Mesenchymal stem cell (in vitro differentiated cells and primary cell): ENCODE measurements around the gene HDAC4.

Source experiments
- DNase-seq: peaks from one replicate; pipeline ENCODE4 v3.0.0-alpha.2; 2013
- H2AFZ ChIP-seq: one replicate; pipeline ENCODE4 v1.6.1; 2013; ENCODE audit warnings: low read depth, mild to moderate bottlenecking, control low read depth, inconsistent platforms, low read length, moderate library complexity
- H2AK5ac ChIP-seq: 2 replicates; pipeline ENCODE4 v1.6.1; 2013; ENCODE audit warnings: low read length, moderate library complexity, mild to moderate bottlenecking, inconsistent platforms; ENCODE audit not compliant: severe bottlenecking
- H2BK120ac ChIP-seq: one replicate; pipeline ENCODE4 v1.6.1; 2013; ENCODE audit warnings: low read depth, mild to moderate bottlenecking, inconsistent platforms, low read length, moderate library complexity
- H2BK12ac ChIP-seq, 2 experiments: one replicate each; pipeline ENCODE4 v1.6.1; 2013; ENCODE audit warnings: inconsistent platforms in 2 of 2, low read length in 2 of 2, mild to moderate bottlenecking in 2 of 2, moderate library complexity in 2 of 2, control low read depth in 1 of 2
- H2BK15ac ChIP-seq: one replicate; pipeline ENCODE4 v1.6.1; 2013; ENCODE audit warnings: mild to moderate bottlenecking, low read depth, inconsistent platforms; ENCODE audit not compliant: poor library complexity, severe bottlenecking
- H2BK5ac ChIP-seq: 2 replicates; pipeline ENCODE4 v1.6.1; 2013; ENCODE audit warnings: low read depth, mild to moderate bottlenecking, low read length, control low read depth, inconsistent platforms; ENCODE audit not compliant: poor library complexity, severe bottlenecking
- H3K14ac ChIP-seq, 2 experiments: one replicate each; pipeline ENCODE4 v1.6.1; 2013; ENCODE audit warnings: inconsistent platforms in 2 of 2, low read length in 2 of 2, control low read depth in 1 of 2, mild to moderate bottlenecking in 1 of 2, moderate library complexity in 1 of 2
- H3K18ac ChIP-seq, 2 experiments: one replicate each; pipeline ENCODE4 v1.6.1; 2013; ENCODE audit warnings: inconsistent platforms in 2 of 2, low read length in 2 of 2, control low read depth in 1 of 2, low read depth in 1 of 2, mild to moderate bottlenecking in 1 of 2
- H3K23ac ChIP-seq, 2 experiments: one replicate each; pipeline ENCODE4 v1.6.1; 2013; ENCODE audit warnings: inconsistent platforms in 2 of 2, low read length in 2 of 2, mild to moderate bottlenecking in 2 of 2, moderate library complexity in 2 of 2, control low read depth in 1 of 2
- H3K27ac ChIP-seq: 2 replicates; pipeline ENCODE4 v1.5.1; 2013; ENCODE audit warnings: mild to moderate bottlenecking, moderate library complexity, low read length, control low read depth, inconsistent platforms; ENCODE audit not compliant: poor library complexity, severe bottlenecking
- H3K27me3 ChIP-seq, 2 experiments: 2 replicates each; pipeline versions ENCODE4 v1.6.1 to v1.7.0; 2013; ENCODE audit warnings: low read length in 2 of 2, mild to moderate bottlenecking in 2 of 2, moderate library complexity in 2 of 2, control low read depth in 1 of 2, inconsistent platforms in 1 of 2; ENCODE audit not compliant: control insufficient read depth in 1 of 2, insufficient read depth in 1 of 2
- H3K36me3 ChIP-seq, 2 experiments: 2 replicates each; pipeline versions ENCODE4 v1.6.1 to v1.7.0; 2013; ENCODE audit warnings: low read length in 2 of 2, control low read depth in 1 of 2, inconsistent platforms in 1 of 2, low read depth in 1 of 2, mild to moderate bottlenecking in 1 of 2; ENCODE audit not compliant: insufficient read depth in 2 of 2, control insufficient read depth in 1 of 2
- H3K4ac ChIP-seq, 2 experiments: one replicate each; pipeline ENCODE4 v1.6.1; 2013; ENCODE audit warnings: inconsistent platforms in 2 of 2, low read length in 2 of 2, mild to moderate bottlenecking in 2 of 2, moderate library complexity in 2 of 2, control low read depth in 1 of 2, low read depth in 1 of 2
- H3K4me1 ChIP-seq: 2 replicates; pipeline ENCODE4 v1.6.1; 2013; ENCODE audit warnings: low read depth, low read length, control low read depth; ENCODE audit not compliant: control insufficient read depth, insufficient read depth
- H3K4me2 ChIP-seq: 2 replicates; pipeline ENCODE4 v1.6.1; 2013; ENCODE audit warnings: low read length, mild to moderate bottlenecking, inconsistent platforms; ENCODE audit not compliant: poor library complexity, severe bottlenecking
- H3K4me3 ChIP-seq, 2 experiments: 2 replicates each; pipeline versions ENCODE4 v1.5.1 to v1.7.0; 2013; ENCODE audit warnings: low read length in 2 of 2, mild to moderate bottlenecking in 2 of 2, control low read depth in 1 of 2, low read depth in 1 of 2; ENCODE audit not compliant: insufficient read depth in 1 of 2
- H3K79me1 ChIP-seq: replicated peaks from 2 replicates; pipeline ENCODE4 v1.6.1; 2013; ENCODE audit warnings: mild to moderate bottlenecking, control low read depth, low read length, inconsistent platforms; ENCODE audit not compliant: poor library complexity, severe bottlenecking
- H3K9ac ChIP-seq: 2 replicates; pipeline ENCODE4 v1.7.0; 2013; ENCODE audit warnings: mild to moderate bottlenecking, low read length, moderate library complexity
- H3K9me3 ChIP-seq: 2 replicates; pipeline ENCODE4 v1.7.0; 2013; ENCODE audit warnings: mild to moderate bottlenecking, low read length; ENCODE audit not compliant: control insufficient read depth
- H4K8ac ChIP-seq: one replicate; pipeline ENCODE4 v1.6.1; 2013; ENCODE audit warnings: inconsistent platforms, mild to moderate bottlenecking, low read length, moderate library complexity
- H4K91ac ChIP-seq: one replicate; pipeline ENCODE4 v1.6.1; 2013; ENCODE audit warnings: mild to moderate bottlenecking, low read length, inconsistent platforms
- WGBS: methylation state at CpG from one replicate; pipeline ENCODE4 v1.1.7; 2013; ENCODE audit warnings: mixed read lengths; 5-methylcytosine and 5-hydroxymethylcytosine counted together

The HDAC4 gene

DNA sequence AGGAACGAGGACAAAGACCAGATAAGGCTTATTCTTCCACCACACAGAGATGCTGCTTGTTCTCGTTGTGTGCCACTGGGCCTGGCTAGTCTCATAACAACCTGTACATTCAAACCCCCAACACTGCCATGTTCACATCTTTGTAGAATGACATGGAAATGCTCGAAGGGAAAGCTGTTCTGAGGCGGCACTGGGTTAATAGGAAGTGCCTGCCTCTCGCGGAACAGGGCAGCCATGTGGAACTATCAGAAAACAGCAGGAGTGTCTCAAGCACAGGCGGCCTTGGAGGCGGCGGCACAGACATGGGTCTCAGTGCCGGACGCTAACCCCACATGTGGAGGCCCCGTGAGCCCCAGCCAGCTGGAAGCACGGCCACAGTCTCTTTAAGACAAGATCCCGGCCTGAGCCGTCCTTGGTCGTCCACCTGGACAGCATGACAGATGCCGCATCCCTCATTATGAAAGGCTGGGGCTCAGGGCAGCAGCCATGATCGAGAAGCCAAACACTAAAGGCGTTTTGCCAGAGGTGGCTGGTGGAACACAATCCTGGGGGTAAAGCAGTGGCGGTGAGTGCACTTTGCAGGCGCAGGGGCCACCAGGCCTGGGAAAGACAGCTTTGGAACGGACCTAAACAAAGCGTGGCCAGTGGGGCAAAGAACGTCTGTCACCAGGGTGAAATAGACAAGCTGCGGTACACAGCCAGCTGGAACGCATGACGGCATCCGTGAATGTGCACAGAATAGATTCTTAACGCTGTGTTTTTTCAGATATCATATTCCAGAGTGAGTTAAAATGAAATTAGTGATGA lies 161.0 kb downstream of the HDAC4 start:
- Histone ChIP-seq H3K9me3 (no peaks in the 10 kb centered on the region), H2BK5ac (no peak overlapping the region), H2AK5ac (no peak overlapping the region), H3K79me1 (peaks cover 52% of the 10 kb centered on the region), H2BK15ac (no peak overlapping the region), H4K8ac (no peak overlapping the region), H3K4me3 (peak overlapping the region in 1 of 2 experiments; percentile 61), H3K23ac (no peak overlapping the region), H3K4ac (no peak overlapping the region), H2BK120ac (no peak overlapping the region), H3K4me1 (peaks cover 13% of the 10 kb centered on the region), H3K9ac (peak overlapping the region; percentile 44), H3K14ac (no peak overlapping the region), H4K91ac (no peak overlapping the region), H3K27ac (no peak overlapping the region), H3K36me3 (peaks cover 0 to 10% of the 10 kb centered on the region in 2 experiments), H2AFZ (no peak overlapping the region), H3K18ac (no peak overlapping the region), H3K27me3 (no peaks in the 10 kb centered on the region), H2BK12ac (no peak overlapping the region), H3K4me2 (no peak overlapping the region)
- WGBS: 91% methylated on average over 29 of the region's 29 CpGs
- DNase-seq: no peak

DNA sequence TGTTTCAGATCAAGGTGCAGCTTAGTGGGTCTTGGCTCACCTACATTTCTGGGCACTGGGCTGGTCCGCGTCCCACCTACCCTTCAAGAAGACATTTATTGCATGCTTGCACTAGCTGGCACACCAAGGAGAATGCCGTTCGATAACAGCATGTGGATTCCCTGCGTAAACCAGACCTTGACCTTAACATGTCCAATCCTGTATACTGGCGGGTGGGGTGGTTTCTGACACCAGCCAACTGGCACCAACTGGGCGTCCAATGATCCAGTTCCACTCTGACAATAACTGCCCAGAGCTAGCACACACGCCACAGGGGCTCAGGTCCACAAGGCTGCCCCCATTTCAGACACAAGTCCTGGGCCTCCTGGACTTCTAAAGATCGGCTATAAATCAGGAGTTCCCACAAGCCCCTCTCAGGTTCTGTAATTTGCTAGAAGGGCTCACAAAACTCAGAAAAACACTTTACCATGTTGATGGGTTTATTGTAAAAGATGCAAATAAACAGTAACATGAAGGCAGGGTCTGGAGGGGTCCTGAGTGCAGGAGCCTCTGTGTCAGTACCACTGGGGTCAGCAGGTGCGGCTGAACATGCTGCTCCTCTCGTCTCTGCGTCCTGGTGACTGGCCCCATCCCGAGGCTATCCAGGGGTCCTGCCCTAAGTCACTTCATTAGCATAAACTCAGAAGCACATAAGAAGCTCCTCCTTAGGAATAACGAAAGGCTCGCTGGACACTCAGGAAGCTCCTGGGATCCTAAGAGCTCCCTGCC lies 161.8 kb downstream of the HDAC4 start:
- no peak overlapping the region for H4K91ac ChIP-seq
- H3K23ac ChIP-seq: no peak overlapping the region
- H3K4me3 ChIP-seq: no peak overlapping the region
- peaks cover 0 to 10% of the 10 kb centered on the region in 2 experiments for H3K36me3 ChIP-seq
- no peaks in the 10 kb centered on the region for H3K9me3 ChIP-seq
- no peak overlapping the region for H2BK5ac ChIP-seq
- H3K27me3 ChIP-seq: no peaks in the 10 kb centered on the region
- H3K4ac ChIP-seq: no peak overlapping the region
- no peak overlapping the region for H3K9ac ChIP-seq
- H2BK12ac ChIP-seq: no peak overlapping the region
- H2AK5ac ChIP-seq: no peak overlapping the region
- peaks cover 54% of the 10 kb centered on the region for H3K79me1 ChIP-seq
- H3K4me1 ChIP-seq: peaks cover 9% of the 10 kb centered on the region
- 96% methylated on average over 15 of the region's 15 CpGs for WGBS
- no peak overlapping the region for H4K8ac ChIP-seq
- H3K27ac ChIP-seq: no peak overlapping the region
- DNase-seq: no peak
- H2BK15ac ChIP-seq: no peak overlapping the region
- H3K14ac ChIP-seq: no peak overlapping the region
- H2AFZ ChIP-seq: no peak overlapping the region
- no peak overlapping the region for H3K18ac ChIP-seq
- no peak overlapping the region for H2BK120ac ChIP-seq
- H3K4me2 ChIP-seq: no peak overlapping the region

DNA sequence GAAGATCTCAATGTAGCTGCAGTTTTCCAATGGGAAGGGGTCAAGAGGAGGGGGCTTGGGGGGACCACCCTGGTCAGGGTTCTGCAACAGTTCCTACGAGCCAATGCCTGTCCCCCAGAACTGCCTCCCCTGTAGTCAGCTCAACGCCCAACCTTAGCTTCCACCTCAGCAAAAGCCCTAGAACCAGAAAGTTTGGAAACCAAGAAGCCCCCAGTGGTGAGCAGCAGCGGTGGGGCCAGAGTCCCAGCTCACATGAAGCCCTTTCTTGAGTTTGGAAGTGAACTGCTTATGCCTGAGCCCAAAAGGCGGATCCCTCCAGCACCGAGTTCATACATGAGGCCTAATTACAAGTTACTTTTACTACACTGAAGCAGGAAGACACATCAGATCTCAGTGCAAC lies 162.4 kb downstream of the HDAC4 start:
- Histone ChIP-seq H3K23ac (no peak overlapping the region), H3K4me3 (no peak overlapping the region), H2BK15ac (no peak overlapping the region), H2AK5ac (no peak overlapping the region), H3K79me1 (peaks cover 52% of the 10 kb centered on the region), H3K18ac (no peak overlapping the region), H2AFZ (no peak overlapping the region), H4K91ac (no peak overlapping the region), H4K8ac (no peak overlapping the region), H3K14ac (no peak overlapping the region), H2BK12ac (no peak overlapping the region), H2BK5ac (no peak overlapping the region), H3K27me3 (no peaks in the 10 kb centered on the region), H3K9ac (no peak overlapping the region), H2BK120ac (no peak overlapping the region), H3K9me3 (no peaks in the 10 kb centered on the region), H3K27ac (no peak overlapping the region), H3K4me2 (no peak overlapping the region), H3K4ac (no peak overlapping the region), H3K36me3 (peaks cover 0 to 10% of the 10 kb centered on the region in 2 experiments), H3K4me1 (peaks cover 5% of the 10 kb centered on the region)
- 93% methylated on average over 5 of the region's 5 CpGs for WGBS
- DNase-seq: no peak

DNA sequence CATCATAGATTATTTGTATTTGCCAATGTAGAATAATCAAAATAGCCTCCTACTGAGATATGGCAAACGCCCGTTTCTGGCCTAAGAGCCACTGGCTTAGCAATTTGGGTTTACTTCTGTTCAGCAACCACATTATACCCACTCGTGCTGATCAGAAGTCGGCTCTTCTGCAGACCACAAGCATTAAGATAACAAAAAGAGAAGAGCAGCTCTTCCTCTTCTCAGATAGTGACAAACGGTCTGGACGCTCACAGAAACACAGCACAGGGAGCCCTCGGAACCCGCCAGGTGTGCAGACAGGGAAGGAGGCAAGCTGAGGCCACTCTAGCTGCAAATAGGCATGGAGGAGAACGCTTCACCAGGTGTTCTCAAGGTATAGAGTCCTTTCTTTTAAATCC lies 164.0 kb downstream of the HDAC4 start:
- Histone ChIP-seq H2BK120ac (no peak overlapping the region), H3K23ac (no peak overlapping the region), H3K79me1 (peaks cover 52% of the 10 kb centered on the region), H3K27me3 (no peaks in the 10 kb centered on the region), H2AK5ac (no peak overlapping the region), H3K14ac (no peak overlapping the region), H2AFZ (no peak overlapping the region), H3K9me3 (no peaks in the 10 kb centered on the region), H2BK12ac (no peak overlapping the region), H3K9ac (no peak overlapping the region), H2BK5ac (no peak overlapping the region), H4K91ac (no peak overlapping the region), H3K4ac (no peak overlapping the region), H4K8ac (no peak overlapping the region), H3K4me1 (peaks cover 5% of the 10 kb centered on the region), H3K4me2 (no peak overlapping the region), H3K27ac (no peak overlapping the region), H3K18ac (no peak overlapping the region), H3K36me3 (peaks cover 0 to 10% of the 10 kb centered on the region in 2 experiments), H2BK15ac (no peak overlapping the region), H3K4me3 (no peak overlapping the region)
- WGBS: 87% methylated on average over 8 of the region's 9 CpGs
- no peak for DNase-seq
